Body of pancreas (tissue), 4 donors: ENCODE measurements around the gene CDKL4. TPM values are rescaled to one million over a fixed set of nuclear protein-coding genes. Genes with fewer than 3 reads are reported as not detected.

Source experiments
- ATAC-seq: fragments of 150-250 bp; one replicate; pipeline ENCODE4 v1.9.1; 2016
- DNase-seq, 4 donors: peaks; one replicate each; pipeline ENCODE4 v3.0.0-alpha.2; 2019
- H3K27ac ChIP-seq, 4 donors: fragments of 200-600 bp; sonication (generic); 1 replicate in 3 of 4; 2 replicates in 1 of 4; pipeline versions ENCODE4 v1.5.1 to v1.6.1; 2016 to 2019; ENCODE audit warnings: mild to moderate bottlenecking in 1 of 4, mixed read lengths in 1 of 4, moderate library complexity in 1 of 4
- H3K27me3 ChIP-seq, 2 donors: fragments of 200-600 bp; sonication (generic); one replicate each; pipeline ENCODE4 v1.6.0; 2016; ENCODE audit warnings: mild to moderate bottlenecking in 1 of 2
- H3K36me3 ChIP-seq, 2 donors: fragments of 200-600 bp; sonication (generic); replicated peaks in 1 of 2; 2 replicates each; pipeline ENCODE4 v1.5.1; 2016; ENCODE audit warnings: low read depth in 2 of 2; ENCODE audit not compliant: insufficient read depth in 1 of 2
- H3K4me1 ChIP-seq: fragments of 200-600 bp; sonication (generic); one replicate; pipeline ENCODE4 v1.6.0; 2016
- H3K4me3 ChIP-seq, 2 donors: fragments of 200-600 bp; sonication (generic); 1 replicate in 1 of 2; 2 replicates in 1 of 2; pipeline ENCODE4 v1.5.1; 2016 to 2019
- H3K9me3 ChIP-seq, 3 donors: fragments of 200-600 bp; sonication (generic); 1 replicate in 2 of 3; 2 replicates in 1 of 3; pipeline ENCODE4 v1.5.1; 2016
- POLR2A ChIP-seq, 3 donors: fragments of 450-650 bp; IDR thresholded peaks; one replicate each; pipeline ENCODE4 v1.6.1; 2016; ENCODE audit warnings: antibody characterized with exemption in 3 of 3, mild to moderate bottlenecking in 2 of 3
- WGBS, 2 donors: methylation state at CpG; one replicate each; pipeline ENCODE4 v1.1.5; 2017; 5-methylcytosine and 5-hydroxymethylcytosine counted together
- intact Hi-C: fragments of 100-400 bp; cut with DNase I; formaldehyde crosslinking; loops from one replicate; pipeline ENCODE4 v1.15.1; 2023
- total RNA-seq, 2 donors: library from RNA; depleted of rRNA; stranded (reverse); fragments of >200 nt; gene quantifications; one replicate each; pipeline ENCODE4 v1.1.0, GENCODE V29; 2016
- TF ChIP-seq, protein P1 (sequence below), 7 experiments: fragments of 450-650 bp in 4 of 7; fragments of 200-600 bp in 3 of 7; sonication (generic) in 3 of 7; IDR thresholded peaks; one replicate each; pipeline ENCODE4 v1.5.1; 2016 to 2019; ENCODE audit warnings: antibody characterized with exemption in 7 of 7

Gene CDKL4
- total RNA-seq, 2 donors from 2014 or later: 0.52 to 0.99 TPM

DNA sequence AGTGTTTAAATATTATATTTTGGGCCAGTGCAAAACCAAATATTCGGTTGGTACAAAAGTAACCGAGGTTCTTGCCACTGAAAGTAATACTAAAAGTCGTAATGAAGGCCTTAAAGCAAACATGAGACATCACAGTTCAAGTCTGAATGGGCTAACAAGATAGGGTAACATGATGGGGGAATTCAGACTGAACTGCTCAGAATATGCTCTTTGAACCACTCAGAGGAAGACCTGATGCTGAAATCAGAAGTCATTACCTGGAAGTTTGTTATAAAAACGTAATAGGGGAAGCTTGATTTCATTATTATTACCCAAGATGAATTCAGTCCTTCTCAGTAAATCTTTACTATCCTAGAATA, 26.6 kb downstream of the CDKL4 start:
- H3K4me3 ChIP-seq: no peak overlapping the region
- intact Hi-C loops: no loop called here
- H3K27ac ChIP-seq: no peak overlapping the region
- ATAC-seq (no peak), DNase-seq (no peak)
- TF ChIP-seq, protein P1, sequence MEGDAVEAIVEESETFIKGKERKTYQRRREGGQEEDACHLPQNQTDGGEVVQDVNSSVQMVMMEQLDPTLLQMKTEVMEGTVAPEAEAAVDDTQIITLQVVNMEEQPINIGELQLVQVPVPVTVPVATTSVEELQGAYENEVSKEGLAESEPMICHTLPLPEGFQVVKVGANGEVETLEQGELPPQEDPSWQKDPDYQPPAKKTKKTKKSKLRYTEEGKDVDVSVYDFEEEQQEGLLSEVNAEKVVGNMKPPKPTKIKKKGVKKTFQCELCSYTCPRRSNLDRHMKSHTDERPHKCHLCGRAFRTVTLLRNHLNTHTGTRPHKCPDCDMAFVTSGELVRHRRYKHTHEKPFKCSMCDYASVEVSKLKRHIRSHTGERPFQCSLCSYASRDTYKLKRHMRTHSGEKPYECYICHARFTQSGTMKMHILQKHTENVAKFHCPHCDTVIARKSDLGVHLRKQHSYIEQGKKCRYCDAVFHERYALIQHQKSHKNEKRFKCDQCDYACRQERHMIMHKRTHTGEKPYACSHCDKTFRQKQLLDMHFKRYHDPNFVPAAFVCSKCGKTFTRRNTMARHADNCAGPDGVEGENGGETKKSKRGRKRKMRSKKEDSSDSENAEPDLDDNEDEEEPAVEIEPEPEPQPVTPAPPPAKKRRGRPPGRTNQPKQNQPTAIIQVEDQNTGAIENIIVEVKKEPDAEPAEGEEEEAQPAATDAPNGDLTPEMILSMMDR (IDR thresholded peaks at IDR 0.05): no peak
- TF ChIP-seq POLR2A (IDR thresholded peaks at IDR 0.05): no peak
- WGBS, 2 donors: 51 to 71% methylated on average over 4 of the region's 4 CpGs
- H3K36me3 ChIP-seq: no peaks in the 10 kb centered on the region
- no peaks in the 10 kb centered on the region for H3K27me3 ChIP-seq
- no peaks in the 10 kb centered on the region for H3K4me1 ChIP-seq
- H3K9me3 ChIP-seq: no peaks in the 10 kb centered on the region

DNA sequence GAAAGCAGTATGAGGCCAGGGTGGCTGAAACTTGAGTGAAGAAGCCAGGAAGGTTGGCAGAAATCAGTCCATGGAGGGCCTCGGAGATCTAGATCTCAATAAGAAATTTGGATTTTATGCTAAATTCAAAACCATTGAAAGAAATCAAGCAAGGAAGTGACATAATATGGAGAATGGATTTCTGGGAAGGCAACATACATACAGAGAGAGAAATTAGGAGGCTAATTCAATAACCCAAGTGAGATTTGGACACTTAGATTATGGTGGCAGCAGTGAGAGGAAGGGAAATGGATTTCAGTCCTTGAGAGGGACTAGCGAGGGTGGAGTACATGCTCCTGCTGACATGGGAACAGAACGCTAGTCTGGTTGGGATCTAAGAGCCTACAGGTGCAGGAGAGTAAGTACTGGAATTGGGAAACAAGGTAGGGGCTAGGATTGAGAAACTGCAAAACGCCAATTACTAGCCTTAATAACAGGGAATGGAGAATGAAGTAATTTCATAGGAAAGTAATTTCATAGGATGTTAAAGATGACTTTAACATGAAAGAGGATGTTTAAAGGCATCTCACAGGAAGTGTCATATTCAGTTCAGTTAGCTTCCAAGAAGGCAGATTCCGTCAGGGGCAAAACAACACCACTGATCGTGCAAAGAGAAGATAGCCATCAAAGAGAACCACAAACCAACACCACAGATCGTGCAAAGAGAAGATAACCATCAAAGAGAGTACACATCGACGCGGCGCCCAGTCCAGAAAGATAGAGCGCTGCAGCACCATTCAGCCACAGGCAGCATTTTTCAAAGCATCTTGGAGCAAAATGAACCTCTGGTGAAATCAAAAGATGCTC, 27.2 kb downstream of the CDKL4 start:
- no peak for TF ChIP-seq POLR2A (IDR thresholded peaks at IDR 0.05)
- TF ChIP-seq, protein P1 (IDR thresholded peaks at IDR 0.05): no peak
- intact Hi-C loops: no loop called here
- Histone ChIP-seq H3K36me3 (no peaks in the 10 kb centered on the region), H3K9me3 (no peaks in the 10 kb centered on the region), H3K27ac (no peak overlapping the region), H3K4me3 (no peak overlapping the region), H3K27me3 (no peaks in the 10 kb centered on the region), H3K4me1 (no peaks in the 10 kb centered on the region)
- whole genome bisulfite sequencing, 2 donors: 51 to 66% methylated on average over 12 of the region's 12 CpGs
- ATAC-seq: no peak
- peak in 1 of 4 donors; percentile 12 for DNase-seq

DNA sequence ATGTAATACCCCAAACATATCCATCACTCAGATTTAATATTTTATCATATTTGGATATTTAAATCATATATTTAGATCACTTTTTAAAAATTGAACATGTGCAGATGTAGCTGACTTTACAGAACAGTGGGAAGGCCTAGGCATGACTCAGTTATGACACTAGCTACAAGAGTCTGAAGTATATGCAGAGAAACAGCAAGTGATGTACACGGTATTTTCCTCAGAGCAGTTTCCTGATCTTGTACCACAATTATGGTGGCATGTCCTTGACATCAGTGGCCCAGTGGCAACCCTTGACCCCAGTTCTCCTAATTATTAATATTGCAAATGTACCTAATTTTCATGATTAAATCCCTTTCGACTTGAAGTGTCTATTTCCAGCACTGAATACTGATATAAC, 28.2 kb downstream of the CDKL4 start:
- Histone ChIP-seq H3K36me3 (no peaks in the 10 kb centered on the region), H3K27me3 (no peaks in the 10 kb centered on the region), H3K4me3 (no peak overlapping the region), H3K9me3 (no peaks in the 10 kb centered on the region), H3K27ac (no peak overlapping the region), H3K4me1 (no peaks in the 10 kb centered on the region)
- ATAC-seq: no peak
- TF ChIP-seq POLR2A (IDR thresholded peaks at IDR 0.05): no peak
- TF ChIP-seq, protein P1 (IDR thresholded peaks at IDR 0.05): no peak
- intact Hi-C loops: no loop called here
- WGBS, 2 donors: 72 to 83% methylated on average over 2 of the region's 2 CpGs
- no peak for DNase-seq

DNA sequence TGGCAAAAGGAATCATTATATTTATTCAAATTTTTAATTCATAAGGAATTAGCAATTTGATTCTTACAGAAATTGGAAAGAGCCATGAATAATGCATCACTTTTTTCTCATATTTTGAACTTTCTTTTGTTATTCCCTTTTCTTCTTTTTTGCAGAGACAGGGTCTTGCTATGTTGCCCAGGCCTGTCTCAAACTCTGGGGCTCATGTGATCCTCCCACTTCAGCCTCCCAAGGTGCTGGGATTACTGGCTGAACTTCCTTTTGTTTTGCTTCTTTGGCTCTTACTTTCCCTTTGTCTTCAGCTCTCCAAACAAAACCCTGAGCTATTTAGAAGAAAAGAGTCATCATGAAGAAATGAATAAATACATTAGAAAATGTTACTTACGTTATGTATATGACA, 30.8 kb downstream of the CDKL4 start:
- intact Hi-C loops: no loop called here
- DNase-seq (no peak), ATAC-seq (no peak)
- no peak overlapping the region for H3K4me3 ChIP-seq
- H3K4me1 ChIP-seq: no peaks in the 10 kb centered on the region
- no peaks in the 10 kb centered on the region for H3K36me3 ChIP-seq
- TF ChIP-seq, protein P1 (IDR thresholded peaks at IDR 0.05): no peak
- no peak for TF ChIP-seq POLR2A (IDR thresholded peaks at IDR 0.05)
- no peaks in the 10 kb centered on the region for H3K9me3 ChIP-seq
- H3K27me3 ChIP-seq: no peaks in the 10 kb centered on the region
- H3K27ac ChIP-seq: no peak overlapping the region
- 89 to 90% methylated on average over 1 of the region's 1 CpG for WGBS, 2 donors

DNA sequence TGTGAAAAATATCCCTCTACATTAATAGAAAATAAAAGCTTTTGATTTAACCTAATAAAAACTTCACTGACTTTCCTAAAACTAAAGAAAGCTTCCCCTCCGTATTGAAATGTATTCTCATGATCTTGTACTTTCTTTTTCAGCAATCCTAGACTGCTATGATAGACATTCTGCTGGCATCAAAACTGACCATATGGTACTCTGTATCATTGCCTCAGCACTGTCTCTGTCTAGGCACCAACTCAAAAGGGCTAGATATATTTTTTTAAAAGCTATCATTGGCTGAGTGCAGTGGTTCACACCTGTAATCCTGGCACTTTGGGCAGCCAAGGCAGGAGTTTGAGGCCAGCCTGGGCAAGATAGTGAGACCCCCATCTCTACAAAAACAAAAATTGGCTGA, 32.9 kb downstream of the CDKL4 start:
- 69 to 70% methylated on average over 1 of the region's 1 CpG for WGBS, 2 donors
- Histone ChIP-seq H3K4me1 (no peaks in the 10 kb centered on the region), H3K36me3 (no peaks in the 10 kb centered on the region), H3K27me3 (no peaks in the 10 kb centered on the region), H3K27ac (no peak overlapping the region), H3K9me3 (no peaks in the 10 kb centered on the region), H3K4me3 (no peak overlapping the region)
- DNase-seq (no peak), ATAC-seq (no peak)
- no peak for TF ChIP-seq POLR2A (IDR thresholded peaks at IDR 0.05)
- TF ChIP-seq, protein P1 (IDR thresholded peaks at IDR 0.05): no peak
- intact Hi-C loops: no loop called here
